GM13977 (cell line): ENCODE results near the gene AURKB.
"Not testable (repeated sequence)": the region's sequence is repeated elsewhere in the genome, so short reads cannot be mapped to it uniquely, and the experiment has no call there.

ENCODE experiments used
- DNase-seq: peaks from one replicate; pipeline ENCODE4 v3.0.0; 2012; ENCODE audit warnings: low spot score
- in situ Hi-C: fragments of 300-500 bp; cut with MboI; formaldehyde crosslinking; loops from one replicate; pipeline ENCODE4 v1.12.0; 2022; ENCODE audit warnings: low sequenced_read_pairs, low pct_unique_long_range_greater_than_20kb, mixed read lengths, inconsistent platforms; ENCODE audit not compliant: unreplicated experiment
- TF ChIP-seq, protein P1 (sequence below): IDR thresholded peaks from 2 replicates; pipeline ENCODE4 v1.5.1; 2012; ENCODE audit warnings: mild to moderate bottlenecking, control low read depth; ENCODE audit not compliant: insufficient read depth; ENCODE audit errors: extremely low read depth, missing control alignments

Gene AURKB

DNA sequence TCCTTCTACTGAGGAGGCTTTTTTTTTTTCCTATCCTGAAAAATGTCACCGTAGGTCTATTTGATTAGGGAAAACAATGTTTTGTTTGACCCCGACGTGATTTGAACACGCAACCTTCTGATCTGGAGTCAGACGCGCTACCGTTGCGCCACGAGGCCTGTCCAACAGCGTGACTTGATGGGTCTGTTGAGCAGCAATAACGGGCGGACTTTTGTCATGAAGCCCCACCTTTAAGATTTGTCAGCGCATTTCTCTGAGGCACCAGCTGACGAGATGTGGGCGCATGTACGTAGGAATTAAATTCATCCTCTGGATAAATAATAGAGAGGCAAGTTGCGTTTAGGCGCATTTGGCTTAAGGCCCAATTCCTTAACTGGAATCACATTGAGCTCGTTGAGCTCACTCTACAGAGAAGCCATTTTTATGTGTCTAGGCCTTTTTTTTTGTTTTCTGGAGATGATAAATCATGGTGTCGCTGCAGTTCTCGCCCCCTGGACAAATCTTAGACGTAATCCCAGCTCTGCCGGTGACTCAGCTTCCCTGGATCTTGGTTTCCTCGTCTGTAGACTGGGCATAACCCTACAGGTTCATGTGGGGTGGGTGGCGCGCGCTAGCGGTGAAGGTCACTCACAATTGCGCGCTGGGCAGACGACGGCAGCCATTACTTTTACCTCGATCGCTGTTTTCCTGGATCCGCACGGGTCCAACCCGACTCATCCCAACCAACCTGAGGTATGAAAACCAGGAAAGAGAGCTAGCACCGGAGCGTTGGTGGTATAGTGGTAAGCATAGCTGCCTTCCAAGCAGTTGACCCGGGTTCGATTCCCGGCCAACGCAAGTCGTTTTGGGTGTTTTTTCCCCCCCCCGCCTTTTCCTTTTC lies 10.6 kb upstream of the AURKB start:
- in situ Hi-C loops, result no loop called here
- DNase-seq, result peak; percentile 66
- TF ChIP-seq, protein P1, sequence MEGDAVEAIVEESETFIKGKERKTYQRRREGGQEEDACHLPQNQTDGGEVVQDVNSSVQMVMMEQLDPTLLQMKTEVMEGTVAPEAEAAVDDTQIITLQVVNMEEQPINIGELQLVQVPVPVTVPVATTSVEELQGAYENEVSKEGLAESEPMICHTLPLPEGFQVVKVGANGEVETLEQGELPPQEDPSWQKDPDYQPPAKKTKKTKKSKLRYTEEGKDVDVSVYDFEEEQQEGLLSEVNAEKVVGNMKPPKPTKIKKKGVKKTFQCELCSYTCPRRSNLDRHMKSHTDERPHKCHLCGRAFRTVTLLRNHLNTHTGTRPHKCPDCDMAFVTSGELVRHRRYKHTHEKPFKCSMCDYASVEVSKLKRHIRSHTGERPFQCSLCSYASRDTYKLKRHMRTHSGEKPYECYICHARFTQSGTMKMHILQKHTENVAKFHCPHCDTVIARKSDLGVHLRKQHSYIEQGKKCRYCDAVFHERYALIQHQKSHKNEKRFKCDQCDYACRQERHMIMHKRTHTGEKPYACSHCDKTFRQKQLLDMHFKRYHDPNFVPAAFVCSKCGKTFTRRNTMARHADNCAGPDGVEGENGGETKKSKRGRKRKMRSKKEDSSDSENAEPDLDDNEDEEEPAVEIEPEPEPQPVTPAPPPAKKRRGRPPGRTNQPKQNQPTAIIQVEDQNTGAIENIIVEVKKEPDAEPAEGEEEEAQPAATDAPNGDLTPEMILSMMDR, result no peak

DNA sequence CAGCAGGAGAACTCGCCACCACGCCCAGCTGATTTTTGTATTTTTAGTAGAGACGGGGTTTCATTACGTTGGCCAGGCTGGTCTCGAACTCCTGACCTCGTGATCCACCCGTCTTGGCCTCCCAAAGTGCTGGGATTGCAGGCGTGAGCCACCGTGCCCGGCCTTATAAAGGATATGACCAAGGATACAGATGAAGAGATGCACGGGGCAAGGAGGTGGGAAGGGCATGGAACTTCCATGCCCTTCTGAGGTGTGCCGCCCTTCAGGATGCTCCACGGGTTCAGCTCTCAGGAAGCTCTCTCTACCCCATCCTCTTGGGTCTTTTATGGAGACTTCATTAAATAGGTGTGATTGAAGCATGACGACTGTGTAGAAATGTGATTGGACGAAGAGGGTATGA lies 3.6 kb upstream of the AURKB start:
- in situ Hi-C loops, DNase-seq: not testable (repeated sequence)

GRCh38 chr17:8212312-8213180 lies 2.2 kb upstream of the AURKB start:
- in situ Hi-C loops, result no loop called here
- TF ChIP-seq, protein P1, result no peak
- DNase-seq, result no peak

DNA sequence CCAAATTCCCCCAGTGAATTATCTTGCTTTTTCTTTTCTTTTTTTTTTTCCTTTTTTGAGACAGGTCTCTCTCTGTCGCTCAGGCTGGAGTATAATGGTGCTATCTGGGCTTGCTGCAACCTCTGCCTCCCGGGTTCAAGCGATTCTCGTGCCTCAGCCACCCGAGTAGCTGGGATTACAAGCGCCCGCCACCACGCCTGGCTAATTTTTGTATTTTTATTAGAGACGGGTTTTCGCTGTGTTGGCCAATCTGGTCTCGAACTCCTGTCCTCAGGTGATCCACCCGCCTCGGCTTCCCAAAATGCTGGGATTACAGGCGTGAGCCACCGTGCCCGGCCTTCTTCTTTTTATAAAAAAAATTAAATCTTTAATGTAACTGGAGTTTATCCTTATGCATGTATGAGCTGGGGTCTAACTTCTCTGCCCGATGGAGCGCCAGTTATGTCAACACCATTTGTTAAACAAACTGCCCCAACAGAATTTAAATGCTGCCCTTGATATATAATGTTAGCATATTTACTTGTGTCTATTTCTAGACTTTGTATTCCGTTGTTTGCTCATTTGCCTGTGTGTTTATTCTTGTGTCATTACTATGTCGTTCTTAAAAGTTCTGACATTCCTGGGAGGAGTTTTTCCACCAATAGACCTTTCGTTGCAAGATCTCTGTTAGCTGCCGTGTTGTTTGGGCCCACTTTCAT lies 535 bp upstream of the AURKB start:
- in situ Hi-C loops, result no loop called here
- TF ChIP-seq, protein P1, result no peak
- DNase-seq, result no peak

GRCh38 chr17:8206536-8206935 lies 3.8 kb downstream of the AURKB start:
- TF ChIP-seq, protein P1, result no peak
- in situ Hi-C loops, result no loop called here
- DNase-seq, result no peak

DNA sequence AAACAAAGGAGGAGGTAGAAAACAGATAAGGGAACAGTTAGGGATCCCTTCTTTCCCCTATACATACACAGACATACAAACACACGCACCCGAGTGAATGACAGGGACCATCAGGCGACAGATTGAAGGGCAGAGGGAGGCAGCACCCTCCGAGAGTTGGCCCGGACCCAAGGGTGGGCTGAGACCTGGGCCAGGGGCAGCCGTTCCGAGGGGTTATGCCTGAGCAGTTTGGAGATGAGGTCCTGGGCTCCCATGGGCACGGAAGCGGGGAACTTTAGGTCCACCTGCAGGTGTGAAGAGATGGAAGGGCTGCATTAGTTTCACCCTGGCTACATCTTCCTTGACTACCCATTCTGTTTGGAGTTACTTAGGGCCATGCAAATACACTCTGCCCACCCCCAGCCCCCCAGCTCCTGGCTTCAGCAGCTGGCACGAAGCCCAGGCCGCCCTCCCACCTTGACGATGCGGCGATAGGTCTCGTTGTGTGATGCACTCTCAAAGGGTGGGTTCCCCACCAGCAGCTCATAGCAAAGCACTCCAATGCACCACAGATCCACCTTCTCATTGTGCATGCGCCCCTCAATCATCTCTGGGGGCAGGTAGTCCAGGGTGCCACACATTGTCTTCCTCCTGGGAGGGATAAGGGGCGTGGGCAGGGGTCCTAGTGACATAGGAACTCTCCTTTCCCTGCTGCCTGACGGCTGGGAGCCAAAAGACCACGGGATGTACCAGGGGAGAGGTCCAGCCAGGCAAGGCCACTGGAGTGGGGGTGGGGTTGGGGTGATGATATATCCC lies 5.4 kb downstream of the AURKB start:
- DNase-seq, result no peak
- TF ChIP-seq, protein P1, result no peak
- in situ Hi-C loops, result no loop called here
